IPS-15b (cell line): ENCODE results near the gene FYN.

Experiments used
- H3K27me3 ChIP-seq: one replicate; pipeline ENCODE4 v1.6.1; 2013; ENCODE audit warnings: low read length; ENCODE audit not compliant: control insufficient read depth, insufficient read depth
- H3K36me3 ChIP-seq: one replicate; pipeline ENCODE4 v1.6.1; 2013; ENCODE audit warnings: low read length; ENCODE audit not compliant: control insufficient read depth, insufficient read depth
- H3K4me1 ChIP-seq: one replicate; pipeline ENCODE4 v1.6.1; 2013; ENCODE audit warnings: mild to moderate bottlenecking, low read length; ENCODE audit not compliant: control insufficient read depth, insufficient read depth
- H3K4me3 ChIP-seq: one replicate; pipeline ENCODE4 v1.5.1; 2013; ENCODE audit warnings: low read depth, low read length
- H3K9ac ChIP-seq: one replicate; pipeline ENCODE4 v1.6.1; 2013; ENCODE audit warnings: low read depth, mild to moderate bottlenecking, low read length
- H3K9me3 ChIP-seq: one replicate; pipeline ENCODE4 v1.6.1; 2013; ENCODE audit warnings: mild to moderate bottlenecking, low read length; ENCODE audit not compliant: control insufficient read depth, insufficient read depth

Gene FYN

GRCh38 chr6:111633822-111634221 is 239.4 kb downstream of the FYN start:
- Histone ChIP-seq H3K9me3 (no peaks in the 10 kb centered on the region), H3K9ac (no peak overlapping the region), H3K27me3 (no peaks in the 10 kb centered on the region), H3K4me1 (peaks cover 8% of the 10 kb centered on the region), H3K36me3 (no peaks in the 10 kb centered on the region), H3K4me3 (no peak overlapping the region)

- Histone ChIP-seq H3K36me3 (no peaks in the 10 kb centered on the region), H3K4me3 (no peak overlapping the region), H3K9ac (no peak overlapping the region), H3K27me3 (no peaks in the 10 kb centered on the region), H3K4me1 (peaks cover 8% of the 10 kb centered on the region), H3K9me3 (no peaks in the 10 kb centered on the region)
Observed at GRCh38 chr6:111632468-111633247, 240.6 kb downstream of the FYN start.

- Histone ChIP-seq H3K9me3 (no peaks in the 10 kb centered on the region), H3K4me1 (peaks cover 8% of the 10 kb centered on the region)
Observed at GRCh38 chr6:111631903-111632460, 241.3 kb downstream of the FYN start.

GRCh38 chr6:111631018-111631417 is 242.2 kb downstream of the FYN start:
- Histone ChIP-seq H3K9me3 (no peaks in the 10 kb centered on the region), H3K36me3 (no peaks in the 10 kb centered on the region), H3K4me3 (no peak overlapping the region), H3K9ac (no peak overlapping the region), H3K4me1 (peaks cover 9% of the 10 kb centered on the region), H3K27me3 (no peaks in the 10 kb centered on the region)

More at GRCh38 chr6:111631903-111632460, 241.3 kb downstream of the FYN start:
- Histone ChIP-seq H3K27me3 (no peaks in the 10 kb centered on the region), H3K36me3 (no peaks in the 10 kb centered on the region), H3K9ac (no peak overlapping the region), H3K4me3 (no peak overlapping the region)

GRCh38 chr6:111628142-111628850 is 245.0 kb downstream of the FYN start:
- Histone ChIP-seq H3K9ac (no peak overlapping the region), H3K4me1 (peaks cover 13% of the 10 kb centered on the region), H3K4me3 (no peak overlapping the region), H3K9me3 (no peaks in the 10 kb centered on the region), H3K36me3 (no peaks in the 10 kb centered on the region), H3K27me3 (no peaks in the 10 kb centered on the region)

- H3K9ac ChIP-seq: no peak overlapping the region
- H3K9me3 ChIP-seq: no peaks in the 10 kb centered on the region
- no peak overlapping the region for H3K4me3 ChIP-seq
- H3K36me3 ChIP-seq: no peaks in the 10 kb centered on the region
- no peaks in the 10 kb centered on the region for H3K27me3 ChIP-seq
- peaks cover 6% of the 10 kb centered on the region for H3K4me1 ChIP-seq
Observed at GRCh38 chr6:111626441-111626840, 246.8 kb downstream of the FYN start.

- Histone ChIP-seq H3K27me3 (no peaks in the 10 kb centered on the region), H3K36me3 (no peaks in the 10 kb centered on the region), H3K4me3 (no peak overlapping the region), H3K9me3 (no peaks in the 10 kb centered on the region), H3K4me1 (peaks cover 6% of the 10 kb centered on the region), H3K9ac (no peak overlapping the region)
Observed at GRCh38 chr6:111625461-111626391, 247.5 kb downstream of the FYN start.

GRCh38 chr6:111625099-111625416 is 248.2 kb downstream of the FYN start:
- H3K27me3 ChIP-seq: no peaks in the 10 kb centered on the region
- H3K4me3 ChIP-seq: no peak overlapping the region
- no peaks in the 10 kb centered on the region for H3K36me3 ChIP-seq
- H3K4me1 ChIP-seq: peaks cover 6% of the 10 kb centered on the region
- no peak overlapping the region for H3K9ac ChIP-seq
- no peaks in the 10 kb centered on the region for H3K9me3 ChIP-seq

- no peaks in the 10 kb centered on the region for H3K36me3 ChIP-seq
- H3K9me3 ChIP-seq: no peaks in the 10 kb centered on the region
- H3K4me1 ChIP-seq: peaks cover 6% of the 10 kb centered on the region
- no peak overlapping the region for H3K9ac ChIP-seq
- no peaks in the 10 kb centered on the region for H3K27me3 ChIP-seq
- no peak overlapping the region for H3K4me3 ChIP-seq
Observed at GRCh38 chr6:111624401-111625098, 248.7 kb downstream of the FYN start.

GRCh38 chr6:111623046-111623718 is 250.1 kb downstream of the FYN start:
- no peaks in the 10 kb centered on the region for H3K36me3 ChIP-seq
- no peak overlapping the region for H3K4me3 ChIP-seq

More at GRCh38 chr6:111623046-111623718, 250.1 kb downstream of the FYN start:
- Histone ChIP-seq H3K9me3 (no peaks in the 10 kb centered on the region), H3K9ac (no peak overlapping the region), H3K27me3 (no peaks in the 10 kb centered on the region), H3K4me1 (peaks cover 6% of the 10 kb centered on the region)
